ENCODE results near the gene PLEKHG1. TPM values are rescaled to one million over a fixed set of nuclear protein-coding genes. Genes with fewer than 3 reads are reported as not detected.

PLEKHG1 gene
- polyA plus RNA-seq, 1 donor, result 15.6 TPM

- DNase-seq, result no peak
Measured at GRCh38 chr6:150622476-150622875, 22.8 kb downstream of the PLEKHG1 start.

GRCh38 chr6:150622941-150623874, 23.5 kb downstream of the PLEKHG1 start:
- DNase-seq, result no peak

DNA sequence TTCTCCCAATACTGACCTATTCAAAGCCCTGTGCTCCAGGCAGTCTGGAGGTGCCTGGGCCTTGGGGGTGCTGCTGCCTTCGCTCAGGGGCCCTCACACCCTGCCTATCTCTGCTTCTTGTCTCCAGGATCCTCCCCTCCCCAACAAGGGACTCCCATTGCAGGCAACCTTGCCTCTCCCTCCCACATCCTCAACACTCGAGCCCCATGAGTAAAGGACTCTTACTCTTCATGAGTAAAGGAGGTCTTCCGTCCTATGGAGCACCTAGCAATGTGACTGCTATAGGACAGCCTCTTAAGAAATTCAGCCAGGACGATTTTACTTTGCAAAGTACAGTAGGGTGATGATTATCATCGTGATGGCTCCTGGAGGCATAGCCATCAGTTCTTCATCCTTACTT, 24.5 kb downstream of the PLEKHG1 start:
- DNase-seq, result no peak

- no peak for DNase-seq
Measured at GRCh38 chr6:150625927-150626326, 26.2 kb downstream of the PLEKHG1 start.

GRCh38 chr6:150627154-150627553, 27.5 kb downstream of the PLEKHG1 start:
- no peak for DNase-seq

- DNase-seq, result no peak
Measured at GRCh38 chr6:150627585-150628025, 27.9 kb downstream of the PLEKHG1 start.

DNA sequence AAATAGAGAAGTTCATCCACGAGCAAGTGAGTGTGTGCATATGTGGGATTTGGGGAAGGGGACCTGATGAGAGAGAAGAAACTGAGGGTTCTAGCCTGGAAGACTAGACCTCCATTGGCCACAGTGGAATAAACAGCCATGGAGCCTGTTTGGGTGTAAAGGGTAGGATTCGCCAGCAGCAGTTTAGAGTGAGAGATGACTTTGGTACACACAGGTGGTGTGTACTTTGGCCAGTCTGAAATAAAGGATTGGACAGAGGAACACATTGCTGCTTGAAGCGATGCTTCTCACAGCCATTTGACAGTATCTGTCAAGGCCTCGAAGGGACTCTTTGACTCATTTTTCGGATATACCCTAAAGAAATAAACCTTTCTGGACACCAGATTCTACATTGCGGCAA, 29.2 kb downstream of the PLEKHG1 start:
- DNase-seq, result no peak

- no peak for DNase-seq
Measured at GRCh38 chr6:150631283-150631983, 31.7 kb downstream of the PLEKHG1 start.

DNA sequence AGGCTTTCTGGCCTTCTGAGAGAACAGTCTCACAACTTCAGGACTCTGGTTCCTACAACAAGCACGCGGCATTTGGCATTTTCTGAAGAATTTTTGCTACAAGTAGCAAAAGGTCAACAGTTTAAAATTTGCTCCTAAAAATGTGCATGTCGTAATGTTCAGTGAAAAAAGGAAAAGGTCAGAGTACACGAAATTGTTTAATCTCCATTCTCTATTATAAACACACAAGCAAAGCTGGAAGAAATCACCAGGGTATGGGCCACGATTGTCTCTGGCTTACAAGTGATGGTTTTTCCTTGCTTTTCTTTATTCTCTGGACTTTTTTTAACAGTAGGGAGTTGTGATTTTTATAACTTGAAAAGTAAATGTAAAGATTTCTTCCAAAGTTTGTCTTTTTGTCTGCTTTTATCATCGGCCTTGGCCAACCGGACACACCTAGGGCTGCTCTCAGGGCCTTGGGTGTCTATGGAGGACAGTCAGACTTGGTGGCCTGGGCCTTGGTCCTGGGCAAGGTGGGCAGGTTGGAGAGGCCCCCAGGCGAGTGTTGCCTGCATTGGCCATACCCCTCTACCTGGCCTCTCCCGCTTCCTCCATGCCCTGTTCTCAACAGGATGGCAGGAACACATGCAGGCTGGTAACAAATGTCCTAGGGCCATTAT, 32.4 kb downstream of the PLEKHG1 start:
- no peak for DNase-seq

GRCh38 chr6:150632785-150633485, 33.2 kb downstream of the PLEKHG1 start:
- no peak for DNase-seq

- DNase-seq, result no peak
Measured at GRCh38 chr6:150633486-150633834, 33.8 kb downstream of the PLEKHG1 start.

GRCh38 chr6:150634176-150634963, 34.7 kb downstream of the PLEKHG1 start:
- DNase-seq, result peak; percentile 29

- no peak for DNase-seq
Measured at GRCh38 chr6:150634964-150635292, 35.2 kb downstream of the PLEKHG1 start.

- no peak for DNase-seq
Measured at GRCh38 chr6:150635906-150636514, 36.3 kb downstream of the PLEKHG1 start.

GRCh38 chr6:150636808-150637207, 37.1 kb downstream of the PLEKHG1 start:
- DNase-seq, result no peak

DNA sequence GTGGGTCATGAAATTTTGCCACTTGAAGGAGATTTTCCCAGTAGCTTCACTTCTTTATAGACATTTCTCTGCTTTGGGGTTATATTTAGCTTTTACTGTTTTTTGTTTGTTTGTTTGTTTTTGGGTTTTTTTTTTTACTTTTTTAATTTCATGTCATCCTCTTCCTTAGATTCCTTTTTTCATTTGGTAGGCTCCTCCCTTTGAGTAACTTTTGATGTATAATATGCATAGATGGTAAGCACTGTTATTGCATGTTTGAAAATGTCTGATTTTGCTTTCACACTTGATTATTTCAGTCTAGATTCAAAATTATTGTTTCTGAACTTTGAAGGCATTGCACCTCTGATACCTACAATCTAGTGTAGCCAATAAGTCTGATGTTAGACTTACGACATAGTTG, 37.6 kb downstream of the PLEKHG1 start:
- DNase-seq, result no peak

DNA sequence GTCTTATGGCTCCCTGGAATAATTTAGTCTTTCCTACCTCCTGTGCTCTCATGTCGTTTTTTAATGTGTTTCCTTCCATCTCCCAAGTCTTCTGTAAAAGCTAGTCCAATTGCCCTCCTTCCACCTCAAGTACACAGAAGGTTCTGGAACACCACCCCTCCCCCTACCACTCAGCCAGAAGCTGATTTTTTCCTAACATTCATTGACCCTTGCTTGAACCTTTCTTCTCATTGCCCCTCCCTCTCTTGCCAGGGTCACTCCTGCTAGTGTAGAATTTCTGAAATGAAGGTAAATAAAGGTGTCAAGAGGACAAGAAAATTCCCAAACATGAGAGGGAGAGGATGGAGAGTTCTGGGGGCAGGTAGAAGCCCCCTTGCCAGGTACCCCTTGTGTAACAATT, 38.6 kb downstream of the PLEKHG1 start:
- no peak for DNase-seq

- DNase-seq, result no peak
Measured at GRCh38 chr6:150638765-150639164, 39.1 kb downstream of the PLEKHG1 start.

DNA sequence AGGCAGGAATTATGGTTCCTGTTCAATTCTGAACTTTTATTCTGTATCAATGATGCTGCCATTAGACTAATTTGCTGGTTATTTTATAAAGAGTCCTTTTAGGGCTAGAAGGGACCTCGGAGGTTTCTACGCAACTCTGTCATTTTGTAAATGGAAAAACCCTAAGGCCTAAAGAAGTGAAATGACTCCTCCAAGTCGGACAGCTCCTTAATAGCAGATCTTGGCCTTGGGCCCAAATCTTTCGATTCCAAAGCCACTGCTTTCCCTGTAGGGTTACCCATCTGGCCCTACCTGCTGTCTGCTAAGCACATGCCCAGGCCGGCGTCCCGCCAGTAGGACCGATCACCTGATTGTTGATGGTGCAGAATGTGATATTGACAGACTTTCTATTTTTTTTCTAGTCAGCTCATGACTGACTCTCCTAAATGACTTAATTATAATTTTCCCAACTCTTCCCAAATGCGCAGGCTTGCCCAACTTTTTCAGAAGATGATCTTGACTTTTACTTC, 40.2 kb downstream of the PLEKHG1 start:
- DNase-seq, result no peak

DNA sequence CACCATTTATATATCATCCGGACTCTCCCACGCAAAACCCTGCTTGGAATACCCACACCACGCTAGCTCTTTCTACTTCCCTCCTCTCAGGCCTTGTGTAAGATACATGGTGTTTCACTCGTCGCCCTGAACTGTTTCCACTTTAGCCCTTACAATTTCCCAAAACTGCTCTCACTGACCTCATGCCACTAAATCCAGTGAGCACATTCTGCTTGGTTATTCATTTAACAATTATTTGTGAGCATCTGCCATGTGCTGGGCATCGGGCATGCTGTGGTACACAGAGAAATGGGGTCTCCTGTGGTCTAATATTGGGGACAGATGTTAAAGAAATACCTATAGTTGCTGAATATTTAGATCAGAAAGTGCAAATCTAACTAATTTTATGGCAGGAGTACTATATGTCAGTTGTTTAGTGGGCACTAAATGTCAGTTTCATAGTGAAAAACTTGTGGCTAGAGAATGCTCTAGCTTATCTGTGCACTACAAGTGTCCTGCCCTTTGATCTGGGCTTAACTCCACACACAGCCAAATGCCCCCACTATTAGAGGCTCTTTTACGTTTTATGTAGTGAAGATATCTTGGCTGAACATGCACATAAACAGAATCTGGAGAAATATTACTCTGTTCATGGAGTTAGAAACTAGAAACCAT, 41.0 kb downstream of the PLEKHG1 start:
- DNase-seq, result no peak

Data from hindlimb muscle (tissue), 1 donor.